Activated CD4-positive, alpha-beta T cell treated with anti-CD3 and anti-CD28 coated beads for 1 hour (primary cell): ENCODE data around the gene NFIA.

ENCODE experiments used
- DNase-seq: peaks from one replicate; pipeline ENCODE4 v3.0.0-alpha.2; 2020

The NFIA gene

GRCh38 chr1:61190153-61190552, 107.8 kb downstream of the NFIA start:
- no peak for DNase-seq

DNA sequence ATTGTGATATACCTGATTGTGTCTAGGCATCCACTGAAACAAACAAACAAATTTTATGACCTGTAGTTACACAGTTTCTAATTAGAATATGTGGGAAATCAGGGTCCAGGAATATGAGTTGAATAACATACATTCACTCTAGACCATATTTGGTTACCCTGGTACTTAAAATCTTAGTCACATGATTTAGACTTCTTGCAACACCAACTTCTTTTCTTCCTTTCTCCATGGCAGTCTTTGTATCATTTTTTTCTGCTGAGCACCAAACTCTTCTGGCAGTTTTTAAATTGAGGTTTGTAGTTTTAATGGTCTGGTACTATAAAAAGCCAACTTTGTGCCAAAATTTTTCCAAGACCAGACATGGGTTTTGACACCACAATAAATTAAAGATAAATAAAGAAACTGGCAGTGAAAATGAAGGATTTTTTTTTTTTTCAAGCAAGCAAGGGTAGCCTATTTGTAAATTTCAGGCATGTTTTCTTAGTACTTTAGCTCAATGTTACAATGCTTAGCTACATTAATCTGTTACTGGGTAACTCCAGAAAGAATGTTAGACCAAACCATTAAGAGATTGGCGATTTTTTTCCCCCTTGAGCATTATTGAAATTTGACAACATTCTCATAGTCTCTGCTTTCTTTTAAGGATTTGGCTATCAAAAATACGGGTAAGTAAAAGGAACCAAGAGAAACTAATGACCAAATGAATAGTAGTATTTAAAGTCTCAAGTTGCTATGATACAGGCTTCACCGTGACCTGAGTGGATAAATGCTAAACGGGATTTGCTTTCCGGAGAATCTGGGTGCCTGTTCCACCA, 108.5 kb downstream of the NFIA start:
- DNase-seq: no peak

GRCh38 chr1:61191433-61191720, 109.0 kb downstream of the NFIA start:
- no peak for DNase-seq

GRCh38 chr1:61192663-61193330, 110.4 kb downstream of the NFIA start:
- DNase-seq: no peak

DNA sequence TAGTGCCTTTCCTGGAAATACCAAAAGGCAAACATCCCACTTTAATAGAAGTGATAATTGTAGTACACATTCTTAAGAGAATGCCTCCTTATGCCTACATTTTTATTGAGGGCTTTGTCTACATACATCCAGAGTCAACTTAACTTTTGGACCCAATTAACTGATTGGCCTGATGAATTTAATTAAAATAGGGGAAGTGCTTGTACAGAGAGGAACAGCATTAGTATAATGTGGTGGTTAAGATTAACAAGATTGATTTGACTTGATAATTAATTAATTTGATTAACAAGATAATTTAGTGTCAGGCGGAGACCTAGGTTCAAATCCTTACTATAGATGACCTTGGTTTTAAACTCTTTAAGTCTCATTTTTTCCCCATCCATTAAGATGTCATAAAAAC, 111.4 kb downstream of the NFIA start:
- no peak for DNase-seq

- DNase-seq: no peak
These were observed 116.2 kb downstream of the NFIA start for GRCh38 chr1:61198554-61198953.

- no peak for DNase-seq
These were observed 118.7 kb downstream of the NFIA start for GRCh38 chr1:61201035-61201434.

GRCh38 chr1:61202854-61203598, 120.7 kb downstream of the NFIA start:
- DNase-seq: no peak

- no peak for DNase-seq
These were observed 122.2 kb downstream of the NFIA start for GRCh38 chr1:61204528-61204927.

- DNase-seq: no peak
These were observed 125.1 kb downstream of the NFIA start for GRCh38 chr1:61207416-61207815.

DNA sequence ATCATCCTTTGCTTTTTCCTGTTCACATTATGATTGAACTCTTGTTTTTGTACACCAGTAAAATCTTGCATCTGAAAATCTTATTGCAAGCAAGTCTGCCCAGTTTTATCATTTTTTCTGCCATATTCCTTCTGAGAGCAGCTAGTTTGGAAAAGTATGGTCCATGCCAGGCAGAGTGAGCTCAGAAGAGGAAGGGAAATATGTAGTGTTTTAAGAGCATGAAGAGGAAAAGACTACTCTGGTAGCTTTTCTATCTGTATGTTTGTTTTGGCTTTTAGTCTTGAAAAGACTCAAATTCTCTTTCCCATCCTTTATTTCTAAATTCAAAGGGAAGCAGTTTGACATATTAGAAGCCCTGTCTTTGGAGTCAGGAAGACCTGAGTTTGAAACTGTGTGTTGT, 125.8 kb downstream of the NFIA start:
- no peak for DNase-seq

- no peak for DNase-seq
These were observed 126.5 kb downstream of the NFIA start for GRCh38 chr1:61208831-61209230.

DNA sequence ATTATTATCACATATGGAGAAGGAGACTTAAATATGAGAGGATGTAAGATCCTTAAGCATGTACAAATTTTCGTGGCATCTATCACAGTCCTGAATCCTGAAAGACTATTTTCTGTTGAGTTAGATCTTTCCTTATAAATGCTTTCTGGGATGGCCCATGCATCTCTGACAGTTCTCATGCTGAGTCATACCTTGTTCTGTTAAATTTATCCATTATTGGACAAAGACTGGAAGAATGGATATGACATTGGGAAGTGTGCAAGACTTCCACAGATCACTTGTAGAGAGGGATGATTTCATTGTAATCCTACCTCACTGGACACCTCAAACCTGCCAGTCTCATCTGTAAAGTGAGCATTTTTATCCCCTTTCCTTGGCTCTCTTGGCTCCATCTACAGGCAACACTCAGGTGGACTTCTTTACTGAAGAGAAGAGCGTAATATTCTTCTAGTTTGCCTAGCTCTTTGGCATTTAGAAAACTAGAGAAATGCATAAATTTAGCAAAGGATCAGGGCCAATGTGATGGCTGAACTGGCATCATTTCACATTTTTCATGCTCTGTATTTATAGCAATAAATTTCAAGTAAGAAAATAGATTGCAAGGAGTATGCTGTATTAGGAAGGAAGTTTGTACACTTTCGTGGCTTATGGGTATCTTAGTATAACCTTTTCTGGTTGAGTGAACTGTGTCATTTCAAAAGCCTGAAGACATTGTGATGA, 128.2 kb downstream of the NFIA start:
- no peak for DNase-seq

DNA sequence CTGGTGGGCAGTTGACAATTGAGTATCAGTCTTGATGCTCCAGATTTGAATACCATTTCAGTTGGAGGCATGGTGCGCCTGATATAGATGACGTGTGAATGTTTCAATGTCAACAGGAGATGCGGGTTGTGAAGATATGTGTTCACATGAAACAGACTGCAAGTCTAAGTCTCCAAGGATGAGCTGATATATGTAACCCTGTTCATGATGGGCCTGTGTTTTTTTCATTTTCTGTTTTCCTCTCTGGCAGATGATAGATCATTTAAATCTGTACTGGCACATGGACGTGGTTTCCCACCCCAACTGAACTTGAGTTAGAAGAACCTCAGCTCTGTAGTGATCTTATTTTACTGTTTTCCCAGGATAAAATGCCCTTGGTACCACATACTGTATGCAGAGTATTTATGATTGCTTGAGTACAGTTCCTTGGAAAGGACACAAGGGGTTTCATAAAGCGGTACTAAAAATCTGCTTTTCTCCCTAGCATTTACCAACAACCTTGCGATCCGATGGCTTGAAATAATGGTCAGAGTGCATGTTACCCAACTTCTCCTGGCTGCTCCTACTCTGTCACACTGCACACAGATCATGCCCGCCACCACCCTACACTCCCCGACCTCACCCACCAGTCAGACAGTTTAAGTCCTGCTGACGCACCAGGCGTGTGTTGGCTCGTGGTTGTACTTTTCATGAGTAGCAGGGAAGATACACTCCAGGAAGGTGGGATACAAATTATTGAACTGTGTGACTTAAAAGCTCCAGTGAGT, 131.1 kb downstream of the NFIA start:
- no peak for DNase-seq

- no peak for DNase-seq
These were observed 132.8 kb downstream of the NFIA start for GRCh38 chr1:61215119-61215518.

GRCh38 chr1:61215676-61216289, 133.4 kb downstream of the NFIA start:
- DNase-seq: no peak

DNA sequence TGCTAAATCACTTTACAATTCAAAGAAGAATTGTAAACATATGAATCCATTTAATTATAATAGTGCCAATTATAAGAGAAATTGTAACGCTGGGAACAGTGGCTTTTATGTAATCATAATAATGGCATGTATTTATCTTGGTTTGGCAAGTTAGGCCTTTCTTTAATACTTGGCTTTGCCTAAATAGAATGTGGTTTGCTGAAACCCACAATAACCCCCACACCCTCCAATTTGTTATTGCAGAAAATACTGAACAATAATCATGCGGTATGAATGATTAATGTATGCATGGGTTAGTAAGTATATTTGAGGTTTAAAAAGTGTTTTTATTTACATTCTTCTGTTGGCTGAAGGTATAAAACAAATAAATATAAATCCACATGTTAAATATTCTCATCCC, 138.2 kb downstream of the NFIA start:
- no peak for DNase-seq

DNA sequence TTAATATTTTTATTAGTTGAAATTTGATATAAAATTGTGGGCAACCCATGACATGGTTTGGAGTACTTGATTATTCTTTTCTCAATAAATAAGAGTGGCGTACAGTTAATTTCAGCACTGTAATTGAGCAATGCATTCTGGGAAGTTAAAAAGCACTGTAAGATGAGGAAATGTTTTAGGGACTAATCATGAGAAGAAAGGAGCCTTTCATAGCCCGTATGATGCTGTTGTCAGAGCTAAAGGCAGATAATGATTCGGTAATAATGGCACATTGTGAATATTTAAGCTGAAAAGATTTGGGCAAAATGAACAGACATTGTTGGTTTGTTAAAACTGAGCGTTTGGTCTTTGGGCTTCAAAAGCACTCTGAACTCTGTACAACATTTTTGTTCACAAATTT, 139.3 kb downstream of the NFIA start:
- DNase-seq: no peak

- DNase-seq: no peak
These were observed 139.9 kb downstream of the NFIA start for GRCh38 chr1:61222240-61222639.

GRCh38 chr1:61223140-61223539, 140.8 kb downstream of the NFIA start:
- DNase-seq: no peak

DNA sequence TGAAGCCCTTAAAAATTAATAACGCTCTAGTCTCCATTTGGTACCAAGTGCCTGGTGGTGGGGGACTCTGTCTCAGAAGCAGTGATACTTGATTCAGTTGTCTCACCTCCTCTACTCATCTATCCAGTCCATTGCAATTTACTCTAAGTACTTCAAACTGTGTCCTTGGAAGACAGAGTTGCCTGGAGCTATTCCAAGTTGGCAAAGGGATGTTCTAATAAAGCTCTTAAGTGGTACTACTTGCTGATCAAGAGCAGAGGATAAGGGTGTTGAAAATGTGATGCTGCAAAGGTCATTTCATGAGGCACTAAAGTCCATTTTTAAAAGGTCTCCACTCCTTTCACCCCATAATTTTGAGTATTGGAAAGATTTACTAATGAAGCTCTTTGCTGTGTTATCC, 142.2 kb downstream of the NFIA start:
- DNase-seq: no peak

- no peak for DNase-seq
These were observed 143.1 kb downstream of the NFIA start for GRCh38 chr1:61225478-61225877.
